Fibroblast of the aortic adventitia (primary cell): Measurements from ENCODE around the gene PCNX2. TPM values are rescaled to one million over a fixed set of nuclear protein-coding genes. Genes with fewer than 3 reads are reported as not detected.
A peak's percentile ranks its signal among the peaks of the same experiment; 100 is the strongest.
"Not testable (repeated sequence)": the region's sequence is repeated elsewhere in the genome, so short reads cannot be mapped to it uniquely, and the experiment has no call there.

ENCODE experiments used
- DNase-seq: peaks from one replicate; pipeline ENCODE4 v3.0.0-alpha.2; 2010; ENCODE audit warnings: low read depth
- H3K4me3 ChIP-seq: 2 replicates; pipeline ENCODE4 v1.5.1; 2011; ENCODE audit warnings: low read depth, mild to moderate bottlenecking, control low read depth, low read length, moderate library complexity
- CTCF ChIP-seq: IDR thresholded peaks from 2 replicates; pipeline ENCODE4 v1.5.1; 2011; ENCODE audit warnings: mild to moderate bottlenecking, low read length, control low read depth, inconsistent platforms; ENCODE audit not compliant: insufficient read depth
- total RNA-seq: library from RNA; depleted of rRNA; stranded (reverse); fragments of >200 nt; gene quantifications from 2 replicates; pipeline ENCODE4 v1.2.3, GENCODE V29; 2012; ENCODE audit warnings: low replicate concordance

The PCNX2 gene
- total RNA-seq, 1 donor: 70.7 TPM

- TF ChIP-seq CTCF: no peak
- no peak overlapping the region for H3K4me3 ChIP-seq
- no peak for DNase-seq
These were observed 206.9 kb downstream of the PCNX2 start for GRCh38 chr1:233088613-233089012.

- DNase-seq: no peak
- TF ChIP-seq CTCF: no peak
These were observed 208.3 kb downstream of the PCNX2 start for GRCh38 chr1:233086961-233087881.

GRCh38 chr1:233085566-233085965 is 210.0 kb downstream of the PCNX2 start:
- H3K4me3 ChIP-seq: no peak overlapping the region
- DNase-seq: peak; percentile 45
- TF ChIP-seq CTCF: no peak

More at GRCh38 chr1:233086961-233087881, 208.3 kb downstream of the PCNX2 start:
- H3K4me3 ChIP-seq: no peak overlapping the region

- TF ChIP-seq CTCF: no peak
- H3K4me3 ChIP-seq: no peak overlapping the region
- no peak for DNase-seq
These were observed 212.6 kb downstream of the PCNX2 start for GRCh38 chr1:233082778-233083550.

- no peak for TF ChIP-seq CTCF
- H3K4me3 ChIP-seq: no peak overlapping the region
- DNase-seq: no peak
These were observed 213.8 kb downstream of the PCNX2 start for GRCh38 chr1:233081735-233082134.

- not testable (repeated sequence) for H3K4me3 ChIP-seq, DNase-seq
These were observed 214.7 kb downstream of the PCNX2 start for GRCh38 chr1:233080827-233081226.

GRCh38 chr1:233080286-233080685 is 215.2 kb downstream of the PCNX2 start:
- DNase-seq: no peak
- no peak overlapping the region for H3K4me3 ChIP-seq
- TF ChIP-seq CTCF: no peak
